ENCODE measurements around the gene GPR132.

- TF ChIP-seq CTCF (IDR thresholded peaks at IDR 0.05) (no peak), POLR2A (IDR thresholded peaks at IDR 0.05) (no peak)
Measured at GRCh38 chr14:105095236-105095805, 30.1 kb upstream of the GPR132 start.

Data from heart left ventricle (tissue), 13 donors.